Activated CD4-positive, CD25-positive, alpha-beta regulatory T cell (primary cell): ENCODE results near the gene UBE2J2.
"Not testable (repeated sequence)": the region's sequence is repeated elsewhere in the genome, so short reads cannot be mapped to it uniquely, and the experiment has no call there.

Experiments used
- DNase-seq, 4 experiments: peaks; one replicate each; lab custom pipeline; 2025; lab: John Stamatoyannopoulos, UW

The UBE2J2 gene

GRCh38 chr1:1255611-1256010, 18.0 kb downstream of the UBE2J2 start:
- no peak for DNase-seq

- no peak for DNase-seq
Observed at GRCh38 chr1:1255078-1255477, 18.6 kb downstream of the UBE2J2 start.

GRCh38 chr1:1254667-1254998, 19.0 kb downstream of the UBE2J2 start:
- DNase-seq: no peak

- no peak for DNase-seq
Observed at GRCh38 chr1:1253972-1254666, 19.5 kb downstream of the UBE2J2 start.

GRCh38 chr1:1253314-1253713, 20.3 kb downstream of the UBE2J2 start:
- no peak for DNase-seq

GRCh38 chr1:1250786-1251284, 22.8 kb downstream of the UBE2J2 start:
- peak in 2 of 4 experiments; percentile 25 to 29 for DNase-seq

GRCh38 chr1:1248009-1248913, 25.4 kb downstream of the UBE2J2 start:
- not testable (repeated sequence) for DNase-seq

GRCh38 chr1:1247341-1247913, 26.2 kb downstream of the UBE2J2 start:
- no peak for DNase-seq

GRCh38 chr1:1246577-1247340, 26.9 kb downstream of the UBE2J2 start, which contains the start of gene C1QTNF12:
Gene C1QTNF12, minus strand, starts transcription at chr1:1246722. Its CDS starts 32 bp downstream, at chr1:1246690.
- no peak for DNase-seq

- no peak for DNase-seq
Observed at GRCh38 chr1:1245817-1246576, 27.7 kb downstream of the UBE2J2 start.

GRCh38 chr1:1245178-1245816, 28.4 kb downstream of the UBE2J2 start:
- no peak for DNase-seq

GRCh38 chr1:1244192-1244811, 29.4 kb downstream of the UBE2J2 start:
- no peak for DNase-seq

- DNase-seq: no peak
Observed at GRCh38 chr1:1243807-1244191, 29.9 kb downstream of the UBE2J2 start.

GRCh38 chr1:1243266-1243660, 30.4 kb downstream of the UBE2J2 start:
- no peak for DNase-seq

- no peak for DNase-seq
Observed at GRCh38 chr1:1242461-1243265, 31.0 kb downstream of the UBE2J2 start.

GRCh38 chr1:1241588-1242219, 31.9 kb downstream of the UBE2J2 start:
- DNase-seq: no peak

GRCh38 chr1:1240822-1241587, 32.6 kb downstream of the UBE2J2 start:
- DNase-seq: no peak

GRCh38 chr1:1240348-1240732, 33.3 kb downstream of the UBE2J2 start:
- no peak for DNase-seq
